NAMALWA (cell line): ENCODE data around the gene INF2.

Source experiments
- DNase-seq: peaks from one replicate; pipeline ENCODE4 v3.0.0-alpha.2; 2015; ENCODE audit warnings: low spot score

The INF2 gene

GRCh38 chr14:104689881-104690711 is 678 bp downstream of the INF2 start:
- no peak for DNase-seq

GRCh38 chr14:104690861-104691455 is 1.5 kb downstream of the INF2 start:
- no peak for DNase-seq

GRCh38 chr14:104691546-104692260 is 2.3 kb downstream of the INF2 start:
- DNase-seq, result no peak

GRCh38 chr14:104692261-104692938 is 3.0 kb downstream of the INF2 start:
- no peak for DNase-seq

GRCh38 chr14:104692939-104693315 is 3.5 kb downstream of the INF2 start:
- no peak for DNase-seq

- DNase-seq, result no peak
Measured at GRCh38 chr14:104693482-104694431, 4.3 kb downstream of the INF2 start.

GRCh38 chr14:104694475-104694950 is 5.1 kb downstream of the INF2 start:
- no peak for DNase-seq

GRCh38 chr14:104694991-104695659 is 5.7 kb downstream of the INF2 start:
- DNase-seq, result no peak

GRCh38 chr14:104695660-104696000 is 6.2 kb downstream of the INF2 start:
- no peak for DNase-seq

- DNase-seq, result no peak
Measured at GRCh38 chr14:104696671-104697316, 7.4 kb downstream of the INF2 start.

GRCh38 chr14:104697317-104697703 is 7.9 kb downstream of the INF2 start:
- no peak for DNase-seq

GRCh38 chr14:104697892-104698583 is 8.6 kb downstream of the INF2 start:
- DNase-seq, result no peak

GRCh38 chr14:104698688-104699425 is 9.4 kb downstream of the INF2 start:
- no peak for DNase-seq

GRCh38 chr14:104699426-104699748 is 10.0 kb downstream of the INF2 start:
- no peak for DNase-seq

- DNase-seq, result no peak
Measured at GRCh38 chr14:104700225-104700651, 10.8 kb downstream of the INF2 start.

- no peak for DNase-seq
Measured at GRCh38 chr14:104700747-104701217, 11.4 kb downstream of the INF2 start.

- DNase-seq, result no peak
Measured at GRCh38 chr14:104701383-104702076, 12.1 kb downstream of the INF2 start.

- DNase-seq, result no peak
Measured at GRCh38 chr14:104702106-104702505, 12.7 kb downstream of the INF2 start.
